Fibroblast of pulmonary artery (primary cell): ENCODE measurements around the gene NAA38.
A peak's percentile ranks its signal among the peaks of the same experiment; 100 is the strongest.

Experiments used
- DNase-seq: peaks from one replicate; pipeline ENCODE4 v3.0.0-alpha.2; 2010; ENCODE audit warnings: low read depth
- H3K4me3 ChIP-seq: replicated peaks from 2 replicates; pipeline ENCODE4 v1.5.1; 2011; ENCODE audit warnings: low read depth, mild to moderate bottlenecking, control low read depth, low read length, moderate library complexity
- TF ChIP-seq, protein P1 (sequence below): IDR thresholded peaks from 2 replicates; pipeline ENCODE4 v1.5.1; 2011; ENCODE audit warnings: mild to moderate bottlenecking, control low read depth, low read length, inconsistent platforms; ENCODE audit errors: missing control alignments

The NAA38 gene

DNA sequence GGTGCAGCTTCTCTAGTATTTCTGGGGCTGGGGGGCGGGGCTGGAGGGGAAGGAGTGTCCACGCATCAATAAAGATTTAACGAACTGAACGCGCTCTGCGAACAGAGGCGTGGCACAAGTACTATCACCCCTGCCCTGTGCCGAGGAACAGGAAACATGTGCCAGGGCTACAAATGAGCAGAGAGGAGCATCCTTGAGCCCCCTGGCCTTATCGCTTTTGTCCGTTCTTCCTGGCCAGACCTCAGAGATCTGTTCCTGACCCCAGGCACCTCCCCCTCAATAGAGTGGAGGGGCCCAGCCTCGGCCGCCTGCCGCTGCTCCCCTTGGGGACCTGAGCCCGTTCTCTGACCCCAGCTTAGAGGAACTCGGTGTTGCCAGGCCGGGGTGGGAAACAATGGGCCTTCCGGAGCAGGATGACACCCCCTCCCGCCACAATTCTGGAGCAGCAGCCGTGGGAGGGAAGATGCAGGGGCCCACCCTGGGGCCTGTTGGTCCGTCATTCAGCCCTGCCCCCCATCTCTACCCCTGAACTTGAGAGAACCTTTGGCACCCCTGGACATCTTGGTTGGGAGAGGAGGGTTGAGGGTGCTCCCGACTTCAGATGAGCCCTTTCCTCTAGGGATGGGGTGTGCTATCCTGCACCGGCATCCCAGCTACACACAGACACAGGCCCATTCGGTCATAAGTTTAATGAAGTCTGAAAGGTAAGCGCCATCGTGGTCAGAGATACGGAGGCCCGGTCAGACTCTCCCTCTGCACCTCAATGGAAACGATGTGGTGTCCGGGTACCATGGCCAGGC, 1.1 kb downstream of the NAA38 start:
- H3K4me3 ChIP-seq, result peak overlapping the region; percentile 81
- TF ChIP-seq, protein P1, sequence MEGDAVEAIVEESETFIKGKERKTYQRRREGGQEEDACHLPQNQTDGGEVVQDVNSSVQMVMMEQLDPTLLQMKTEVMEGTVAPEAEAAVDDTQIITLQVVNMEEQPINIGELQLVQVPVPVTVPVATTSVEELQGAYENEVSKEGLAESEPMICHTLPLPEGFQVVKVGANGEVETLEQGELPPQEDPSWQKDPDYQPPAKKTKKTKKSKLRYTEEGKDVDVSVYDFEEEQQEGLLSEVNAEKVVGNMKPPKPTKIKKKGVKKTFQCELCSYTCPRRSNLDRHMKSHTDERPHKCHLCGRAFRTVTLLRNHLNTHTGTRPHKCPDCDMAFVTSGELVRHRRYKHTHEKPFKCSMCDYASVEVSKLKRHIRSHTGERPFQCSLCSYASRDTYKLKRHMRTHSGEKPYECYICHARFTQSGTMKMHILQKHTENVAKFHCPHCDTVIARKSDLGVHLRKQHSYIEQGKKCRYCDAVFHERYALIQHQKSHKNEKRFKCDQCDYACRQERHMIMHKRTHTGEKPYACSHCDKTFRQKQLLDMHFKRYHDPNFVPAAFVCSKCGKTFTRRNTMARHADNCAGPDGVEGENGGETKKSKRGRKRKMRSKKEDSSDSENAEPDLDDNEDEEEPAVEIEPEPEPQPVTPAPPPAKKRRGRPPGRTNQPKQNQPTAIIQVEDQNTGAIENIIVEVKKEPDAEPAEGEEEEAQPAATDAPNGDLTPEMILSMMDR, result no peak
- peak; percentile 69 for DNase-seq

DNA sequence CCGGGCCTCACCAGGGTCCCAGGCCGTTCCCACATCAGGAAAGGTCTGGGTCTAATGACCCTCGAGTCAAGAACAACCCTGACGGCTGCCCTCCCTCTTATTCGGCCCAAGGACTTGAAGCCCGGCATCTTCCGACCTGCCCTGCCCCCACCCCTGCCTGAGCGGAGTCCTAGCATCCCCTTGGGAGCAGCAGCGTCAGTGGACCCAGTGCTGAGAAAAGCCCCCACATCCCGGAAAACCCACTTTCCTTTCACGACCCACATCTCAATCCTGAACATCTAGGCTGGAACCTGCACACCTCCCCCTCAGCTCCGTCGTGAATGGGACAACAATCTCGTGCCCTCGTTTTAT, 1.7 kb downstream of the NAA38 start:
- DNase-seq, result no peak
- peak overlapping the region; percentile 81 for H3K4me3 ChIP-seq
- TF ChIP-seq, protein P1, result no peak

DNA sequence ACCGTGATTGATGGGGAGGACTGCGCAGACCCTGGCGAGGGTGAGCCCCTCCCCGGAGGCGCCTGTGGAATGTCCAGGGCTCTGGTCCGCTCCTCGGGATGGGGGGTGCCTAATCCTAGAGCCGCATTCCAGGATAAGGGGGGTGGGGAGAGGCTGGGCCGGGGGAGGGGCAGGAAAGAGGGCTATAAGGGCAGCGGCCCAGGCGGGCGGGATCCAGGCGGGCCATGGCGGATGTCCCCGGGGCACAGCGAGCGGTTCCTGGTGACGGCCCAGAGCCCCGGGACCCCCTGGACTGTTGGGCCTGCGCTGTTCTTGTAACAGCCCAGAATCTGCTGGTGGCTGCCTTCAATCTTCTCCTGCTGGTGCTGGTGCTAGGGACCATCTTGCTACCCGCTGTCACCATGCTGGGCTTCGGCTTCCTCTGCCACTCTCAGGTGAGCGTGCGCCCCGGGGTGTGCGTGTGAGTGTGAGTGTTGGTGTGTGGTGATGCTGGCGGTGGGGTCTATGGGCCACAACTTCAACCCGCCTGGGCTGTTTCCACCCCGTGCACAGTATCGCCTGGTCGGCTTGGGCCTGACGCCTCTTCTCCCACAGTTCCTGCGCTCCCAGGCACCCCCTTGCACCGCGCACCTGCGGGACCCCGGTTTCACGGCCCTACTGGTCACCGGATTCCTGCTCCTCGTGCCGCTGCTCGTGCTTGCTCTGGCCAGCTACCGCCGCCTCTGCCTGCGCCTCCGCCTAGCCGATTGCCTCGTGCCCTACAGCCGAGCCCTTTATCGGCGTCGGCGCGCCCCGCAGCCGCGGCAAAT, 2.3 kb downstream of the NAA38 start, which contains the start of gene TMEM88:
Gene TMEM88, plus strand, starts transcription at position 216 of the 809 bp plus-strand sequence. Its CDS starts 9 bp downstream, at position 225.
- peak within 1 kb of the TSS; percentile 81 for H3K4me3 ChIP-seq
- DNase-seq, result no peak
- TF ChIP-seq, protein P1, result no peak

DNA sequence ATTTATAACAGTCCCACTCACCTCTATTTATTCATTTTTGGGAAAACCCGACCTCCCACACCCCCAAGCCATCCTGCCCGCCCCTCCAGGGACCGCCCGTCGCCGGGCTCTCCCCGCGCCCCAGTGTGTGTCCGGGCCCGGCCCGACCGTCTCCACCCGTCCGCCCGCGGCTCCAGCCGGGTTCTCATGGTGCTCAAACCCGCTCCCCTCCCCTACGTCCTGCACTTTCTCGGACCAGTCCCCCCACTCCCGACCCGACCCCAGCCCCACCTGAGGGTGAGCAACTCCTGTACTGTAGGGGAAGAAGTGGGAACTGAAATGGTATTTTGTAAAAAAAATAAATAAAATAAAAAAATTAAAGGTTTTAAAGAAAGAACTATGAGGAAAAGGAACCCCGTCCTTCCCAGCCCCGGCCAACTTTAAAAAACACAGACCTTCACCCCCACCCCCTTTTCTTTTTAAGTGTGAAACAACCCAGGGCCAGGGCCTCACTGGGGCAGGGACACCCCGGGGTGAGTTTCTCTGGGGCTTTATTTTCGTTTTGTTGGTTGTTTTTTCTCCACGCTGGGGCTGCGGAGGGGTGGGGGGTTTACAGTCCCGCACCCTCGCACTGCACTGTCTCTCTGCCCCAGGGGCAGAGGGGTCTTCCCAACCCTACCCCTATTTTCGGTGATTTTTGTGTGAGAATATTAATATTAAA, 3.1 kb downstream of the NAA38 start:
- DNase-seq, result no peak
- H3K4me3 ChIP-seq, result no peak overlapping the region
- TF ChIP-seq, protein P1, result no peak

DNA sequence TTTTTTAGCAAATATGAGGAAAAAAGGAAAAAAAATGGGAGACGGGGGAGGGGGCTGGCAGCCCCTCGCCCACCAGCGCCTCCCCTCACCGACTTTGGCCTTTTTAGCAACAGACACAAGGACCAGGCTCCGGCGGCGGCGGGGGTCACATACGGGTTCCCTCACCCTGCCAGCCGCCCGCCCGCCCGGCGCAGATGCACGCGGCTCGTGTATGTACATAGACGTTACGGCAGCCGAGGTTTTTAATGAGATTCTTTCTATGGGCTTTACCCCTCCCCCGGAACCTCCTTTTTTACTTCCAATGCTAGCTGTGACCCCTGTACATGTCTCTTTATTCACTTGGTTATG, 3.7 kb downstream of the NAA38 start:
- TF ChIP-seq, protein P1, result no peak
- DNase-seq, result no peak
- no peak overlapping the region for H3K4me3 ChIP-seq

DNA sequence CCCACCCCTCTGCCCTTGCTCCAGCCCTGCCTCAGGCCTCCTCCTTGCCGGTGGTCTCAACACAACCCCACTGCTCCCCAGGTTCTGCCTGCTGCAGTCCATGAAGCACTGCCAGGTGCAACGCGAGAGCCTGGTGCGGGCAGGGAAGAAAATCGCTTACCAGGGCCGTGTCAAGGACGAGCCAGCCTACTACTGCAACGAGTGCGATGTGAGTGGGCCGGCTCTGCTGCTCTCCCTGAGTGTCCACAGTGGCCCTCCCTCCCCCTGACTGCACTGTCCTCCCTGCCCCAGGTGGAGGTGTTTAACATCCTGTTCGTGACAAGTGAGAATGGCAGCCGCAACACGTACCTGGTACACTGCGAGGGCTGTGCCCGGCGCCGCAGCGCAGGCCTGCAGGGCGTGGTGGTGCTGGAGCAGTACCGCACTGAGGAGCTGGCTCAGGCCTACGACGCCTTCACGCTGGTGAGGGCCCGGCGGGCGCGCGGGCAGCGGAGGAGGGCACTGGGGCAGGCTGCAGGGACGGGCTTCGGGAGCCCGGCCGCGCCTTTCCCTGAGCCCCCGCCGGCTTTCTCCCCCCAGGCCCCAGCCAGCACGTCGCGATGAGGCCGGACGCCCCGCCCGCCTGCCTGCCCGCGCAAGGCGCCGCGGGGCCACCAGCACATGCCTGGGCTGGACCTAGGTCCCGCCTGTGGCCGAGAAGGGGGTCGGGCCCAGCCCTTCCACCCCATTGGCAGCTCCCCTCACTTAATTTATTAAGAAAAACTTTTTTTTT, 4.3 kb downstream of the NAA38 start:
- DNase-seq, result no peak
- TF ChIP-seq, protein P1, result no peak
- H3K4me3 ChIP-seq, result no peak overlapping the region
